ENCODE measurements around the gene IPPK.

DNA sequence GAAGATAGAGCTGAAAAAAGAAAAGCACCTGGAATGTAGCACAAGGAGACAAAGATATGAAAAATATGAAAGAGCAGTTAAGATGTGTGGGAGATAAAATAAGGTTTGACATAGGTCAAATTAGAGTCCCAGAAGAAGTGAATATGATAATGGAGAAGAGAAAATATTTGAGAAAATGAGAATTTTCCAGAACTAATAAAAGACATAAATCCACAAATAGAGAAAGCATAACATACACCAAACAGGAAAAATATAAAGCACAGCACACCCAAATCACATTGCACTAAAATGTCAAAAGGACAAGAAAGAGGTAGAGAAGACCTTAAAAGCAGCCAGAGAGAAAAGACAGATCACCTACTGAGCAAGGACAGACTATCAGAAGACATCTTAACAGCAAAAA lies 43.4 kb downstream of the IPPK start:
- TF ChIP-seq, protein P1, sequence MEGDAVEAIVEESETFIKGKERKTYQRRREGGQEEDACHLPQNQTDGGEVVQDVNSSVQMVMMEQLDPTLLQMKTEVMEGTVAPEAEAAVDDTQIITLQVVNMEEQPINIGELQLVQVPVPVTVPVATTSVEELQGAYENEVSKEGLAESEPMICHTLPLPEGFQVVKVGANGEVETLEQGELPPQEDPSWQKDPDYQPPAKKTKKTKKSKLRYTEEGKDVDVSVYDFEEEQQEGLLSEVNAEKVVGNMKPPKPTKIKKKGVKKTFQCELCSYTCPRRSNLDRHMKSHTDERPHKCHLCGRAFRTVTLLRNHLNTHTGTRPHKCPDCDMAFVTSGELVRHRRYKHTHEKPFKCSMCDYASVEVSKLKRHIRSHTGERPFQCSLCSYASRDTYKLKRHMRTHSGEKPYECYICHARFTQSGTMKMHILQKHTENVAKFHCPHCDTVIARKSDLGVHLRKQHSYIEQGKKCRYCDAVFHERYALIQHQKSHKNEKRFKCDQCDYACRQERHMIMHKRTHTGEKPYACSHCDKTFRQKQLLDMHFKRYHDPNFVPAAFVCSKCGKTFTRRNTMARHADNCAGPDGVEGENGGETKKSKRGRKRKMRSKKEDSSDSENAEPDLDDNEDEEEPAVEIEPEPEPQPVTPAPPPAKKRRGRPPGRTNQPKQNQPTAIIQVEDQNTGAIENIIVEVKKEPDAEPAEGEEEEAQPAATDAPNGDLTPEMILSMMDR (IDR thresholded peaks at IDR 0.05): no peak
- TF ChIP-seq EP300 (IDR thresholded peaks at IDR 0.05): no peak

All from tibial nerve (tissue), 4 donors.